ENCODE data around the gene PRUNE1.

PRUNE1 gene

GRCh38 chr1:151008244-151009205 is at the start of gene PRUNE1:
Gene PRUNE1, plus strand, starts transcription at chr1:151008449. Its CDS starts 184 bp downstream, at chr1:151008633.
- peak within 1 kb of the TSS; percentile 72 for H3K9ac ChIP-seq (ENCODE audit: low read depth, low read length)
- no peaks in the 10 kb centered on the region for H3K36me3 ChIP-seq (ENCODE audit: insufficient read depth, low read length)
- H3K4me1 ChIP-seq (ENCODE audit: insufficient read depth, low read length), result peaks cover 18% of the 10 kb centered on the region
- no peaks in the 10 kb centered on the region for H3K9me3 ChIP-seq (ENCODE audit: control insufficient read depth, insufficient read depth, low read length)

- Histone ChIP-seq H3K36me3 (ENCODE audit: insufficient read depth, low read length) (peaks cover 33% of the 10 kb centered on the region), H3K9me3 (ENCODE audit: control insufficient read depth, insufficient read depth, low read length) (no peaks in the 10 kb centered on the region), H3K9ac (ENCODE audit: low read depth, low read length) (no peak overlapping the region), H3K4me1 (ENCODE audit: insufficient read depth, low read length) (no peaks in the 10 kb centered on the region)
Observed at GRCh38 chr1:150960646-150961045, 47.6 kb upstream of the PRUNE1 start.

GRCh38 chr1:150961756-150962155 is 46.5 kb upstream of the PRUNE1 start:
- Histone ChIP-seq H3K9ac (ENCODE audit: low read depth, low read length) (no peak overlapping the region), H3K9me3 (ENCODE audit: control insufficient read depth, insufficient read depth, low read length) (no peaks in the 10 kb centered on the region), H3K36me3 (ENCODE audit: insufficient read depth, low read length) (peaks cover 45% of the 10 kb centered on the region), H3K4me1 (ENCODE audit: insufficient read depth, low read length) (no peaks in the 10 kb centered on the region)

GRCh38 chr1:150963321-150964163 is 44.7 kb upstream of the PRUNE1 start:
- Histone ChIP-seq H3K9me3 (ENCODE audit: control insufficient read depth, insufficient read depth, low read length) (no peaks in the 10 kb centered on the region), H3K9ac (ENCODE audit: low read depth, low read length) (no peak overlapping the region), H3K36me3 (ENCODE audit: insufficient read depth, low read length) (peaks cover 59% of the 10 kb centered on the region), H3K4me1 (ENCODE audit: insufficient read depth, low read length) (no peaks in the 10 kb centered on the region)

- Histone ChIP-seq H3K9me3 (ENCODE audit: control insufficient read depth, insufficient read depth, low read length) (no peaks in the 10 kb centered on the region), H3K9ac (ENCODE audit: low read depth, low read length) (no peak overlapping the region), H3K36me3 (ENCODE audit: insufficient read depth, low read length) (peaks cover 62% of the 10 kb centered on the region), H3K4me1 (ENCODE audit: insufficient read depth, low read length) (no peaks in the 10 kb centered on the region)
Observed at GRCh38 chr1:150964164-150964489, 44.1 kb upstream of the PRUNE1 start.

- peaks cover 57% of the 10 kb centered on the region for H3K36me3 ChIP-seq (ENCODE audit: insufficient read depth, low read length)
- no peaks in the 10 kb centered on the region for H3K9me3 ChIP-seq (ENCODE audit: control insufficient read depth, insufficient read depth, low read length)
- 0 out of 2 replicates have a peak, but pooled peaks cover 2% of the 10 kb centered on the region for H3K4me1 ChIP-seq (ENCODE audit: insufficient read depth, low read length)
- H3K9ac ChIP-seq (ENCODE audit: low read depth, low read length), result no peak overlapping the region
Observed at GRCh38 chr1:150965605-150966004, 42.6 kb upstream of the PRUNE1 start.

GRCh38 chr1:150966011-150966410 is 42.2 kb upstream of the PRUNE1 start:
- Histone ChIP-seq H3K9ac (ENCODE audit: low read depth, low read length) (no peak overlapping the region), H3K4me1 (ENCODE audit: insufficient read depth, low read length) (peaks cover 6% of the 10 kb centered on the region; the same call in 1 of the 2 replicates), H3K9me3 (ENCODE audit: control insufficient read depth, insufficient read depth, low read length) (no peaks in the 10 kb centered on the region), H3K36me3 (ENCODE audit: insufficient read depth, low read length) (peaks cover 55% of the 10 kb centered on the region)

GRCh38 chr1:150967936-150968335 is 40.3 kb upstream of the PRUNE1 start:
- H3K9me3 ChIP-seq (ENCODE audit: control insufficient read depth, insufficient read depth, low read length), result no peaks in the 10 kb centered on the region
- peaks cover 25% of the 10 kb centered on the region for H3K4me1 ChIP-seq (ENCODE audit: insufficient read depth, low read length)
- no peak overlapping the region for H3K9ac ChIP-seq (ENCODE audit: low read depth, low read length)
- peaks cover 48% of the 10 kb centered on the region for H3K36me3 ChIP-seq (ENCODE audit: insufficient read depth, low read length)

GRCh38 chr1:150968491-150968890 is 39.8 kb upstream of the PRUNE1 start:
- H3K36me3 ChIP-seq (ENCODE audit: insufficient read depth, low read length), result peaks cover 42% of the 10 kb centered on the region
- no peaks in the 10 kb centered on the region for H3K9me3 ChIP-seq (ENCODE audit: control insufficient read depth, insufficient read depth, low read length)
- peaks cover 27% of the 10 kb centered on the region for H3K4me1 ChIP-seq (ENCODE audit: insufficient read depth, low read length)
- H3K9ac ChIP-seq (ENCODE audit: low read depth, low read length), result no peak overlapping the region

- no peak overlapping the region for H3K9ac ChIP-seq (ENCODE audit: low read depth, low read length)
- H3K4me1 ChIP-seq (ENCODE audit: insufficient read depth, low read length), result peaks cover 27% of the 10 kb centered on the region
- H3K36me3 ChIP-seq (ENCODE audit: insufficient read depth, low read length), result peaks cover 35% of the 10 kb centered on the region
- H3K9me3 ChIP-seq (ENCODE audit: control insufficient read depth, insufficient read depth, low read length), result no peaks in the 10 kb centered on the region
Observed at GRCh38 chr1:150969626-150970025, 38.6 kb upstream of the PRUNE1 start.

- Histone ChIP-seq H3K9me3 (ENCODE audit: control insufficient read depth, insufficient read depth, low read length) (no peaks in the 10 kb centered on the region), H3K36me3 (ENCODE audit: insufficient read depth, low read length) (peaks cover 26% of the 10 kb centered on the region), H3K4me1 (ENCODE audit: insufficient read depth, low read length) (peaks cover 30% of the 10 kb centered on the region), H3K9ac (ENCODE audit: low read depth, low read length) (no peak overlapping the region)
Observed at GRCh38 chr1:150970808-150971582, 37.3 kb upstream of the PRUNE1 start.

- Histone ChIP-seq H3K36me3 (ENCODE audit: insufficient read depth, low read length) (peaks cover 18% of the 10 kb centered on the region), H3K9me3 (ENCODE audit: control insufficient read depth, insufficient read depth, low read length) (no peaks in the 10 kb centered on the region), H3K9ac (ENCODE audit: low read depth, low read length) (no peak overlapping the region), H3K4me1 (ENCODE audit: insufficient read depth, low read length) (peaks cover 36% of the 10 kb centered on the region)
Observed at GRCh38 chr1:150971583-150972416, 36.4 kb upstream of the PRUNE1 start.

- Histone ChIP-seq H3K36me3 (ENCODE audit: insufficient read depth, low read length) (peaks cover 13% of the 10 kb centered on the region), H3K9me3 (ENCODE audit: control insufficient read depth, insufficient read depth, low read length) (no peaks in the 10 kb centered on the region), H3K4me1 (ENCODE audit: insufficient read depth, low read length) (peaks cover 41% of the 10 kb centered on the region), H3K9ac (ENCODE audit: low read depth, low read length) (peak overlapping the region; percentile 78; the same call in 1 of the 2 replicates)
Observed at GRCh38 chr1:150972417-150972940, 35.8 kb upstream of the PRUNE1 start.

Measured in ES-I3 (cell line).